GM12875 (cell line): ENCODE measurements around the gene TBX21.
A peak's percentile ranks its signal among the peaks of the same experiment; 100 is the strongest.

ENCODE experiments used
- H3K4me3 ChIP-seq: one replicate; pipeline ENCODE4 v1.5.1; 2011; ENCODE audit warnings: low read depth, low read length, control low read depth
- CTCF ChIP-seq: IDR thresholded peaks from 2 replicates; pipeline ENCODE4 v1.5.1; 2011; ENCODE audit warnings: low read depth, mild to moderate bottlenecking, control low read depth, inconsistent platforms, low read length, moderate library complexity, borderline replicate concordance; ENCODE audit not compliant: insufficient read depth

TBX21 gene

DNA sequence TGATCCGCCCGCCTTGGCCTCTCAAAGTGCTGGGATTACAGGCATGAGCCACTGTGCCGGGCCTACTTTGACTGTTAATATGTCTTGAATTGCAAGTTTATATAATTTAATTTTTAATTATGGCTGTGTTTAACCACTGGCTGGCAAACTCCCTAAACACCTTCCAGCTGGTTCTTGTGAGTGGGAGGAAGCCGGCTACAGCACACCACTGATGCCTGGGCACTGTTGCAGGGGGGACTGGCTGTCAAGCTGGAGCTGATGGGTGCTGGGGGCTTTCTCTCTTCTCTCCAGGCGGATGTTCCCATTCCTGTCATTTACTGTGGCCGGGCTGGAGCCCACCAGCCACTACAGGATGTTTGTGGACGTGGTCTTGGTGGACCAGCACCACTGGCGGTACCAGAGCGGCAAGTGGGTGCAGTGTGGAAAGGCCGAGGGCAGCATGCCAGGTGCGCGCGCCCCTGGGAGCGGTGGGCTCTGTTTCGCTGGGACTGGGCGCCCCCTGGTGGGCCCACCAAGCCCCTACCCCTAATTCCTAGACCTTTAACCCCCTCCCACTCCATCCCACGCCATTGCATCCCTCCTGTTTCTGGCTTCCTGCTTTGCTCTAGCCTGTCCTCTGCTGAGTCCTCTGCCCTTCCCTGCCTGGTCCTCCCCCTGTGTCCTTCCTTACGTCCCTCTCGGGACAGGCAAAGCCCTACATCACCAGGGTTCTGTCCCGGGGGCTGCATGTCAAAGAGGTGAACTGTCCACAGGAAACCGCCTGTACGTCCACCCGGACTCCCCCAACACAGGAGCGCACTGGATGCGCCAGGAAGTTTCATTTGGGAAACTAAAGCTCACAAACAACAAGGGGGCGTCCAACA is 9.5 kb downstream of the TBX21 start:
- peak; percentile 69 for TF ChIP-seq CTCF
- no peak overlapping the region for H3K4me3 ChIP-seq

- H3K4me3 ChIP-seq, result no peak overlapping the region
- no peak for TF ChIP-seq CTCF
Observed at GRCh38 chr17:47744168-47745036, 11.4 kb downstream of the TBX21 start.

GRCh38 chr17:47745037-47745380 is 12.0 kb downstream of the TBX21 start:
- no peak overlapping the region for H3K4me3 ChIP-seq
- no peak for TF ChIP-seq CTCF

DNA sequence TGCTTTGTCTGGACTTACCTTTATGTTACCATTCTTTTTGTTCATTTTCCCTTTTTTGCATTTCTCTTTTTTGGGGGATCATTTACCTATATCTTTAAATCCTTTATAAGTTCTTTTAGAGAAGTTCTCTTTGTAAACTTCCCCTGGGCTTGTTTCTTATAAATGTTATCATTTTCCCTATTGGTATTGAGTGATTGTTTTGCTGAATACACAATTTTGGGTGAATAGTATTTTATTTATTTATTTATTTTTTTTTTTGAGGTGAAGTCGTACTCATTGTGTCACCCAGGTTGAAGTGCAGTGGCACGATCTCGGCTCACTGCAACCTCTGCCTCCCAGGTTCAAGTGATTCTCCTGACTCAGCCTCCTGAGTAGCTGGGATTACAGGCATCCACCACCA is 18.4 kb downstream of the TBX21 start:
- no peak for TF ChIP-seq CTCF
- H3K4me3 ChIP-seq, result no peak overlapping the region

- TF ChIP-seq CTCF, result no peak
- no peak overlapping the region for H3K4me3 ChIP-seq
Observed at GRCh38 chr17:47757386-47757785, 24.4 kb downstream of the TBX21 start.

DNA sequence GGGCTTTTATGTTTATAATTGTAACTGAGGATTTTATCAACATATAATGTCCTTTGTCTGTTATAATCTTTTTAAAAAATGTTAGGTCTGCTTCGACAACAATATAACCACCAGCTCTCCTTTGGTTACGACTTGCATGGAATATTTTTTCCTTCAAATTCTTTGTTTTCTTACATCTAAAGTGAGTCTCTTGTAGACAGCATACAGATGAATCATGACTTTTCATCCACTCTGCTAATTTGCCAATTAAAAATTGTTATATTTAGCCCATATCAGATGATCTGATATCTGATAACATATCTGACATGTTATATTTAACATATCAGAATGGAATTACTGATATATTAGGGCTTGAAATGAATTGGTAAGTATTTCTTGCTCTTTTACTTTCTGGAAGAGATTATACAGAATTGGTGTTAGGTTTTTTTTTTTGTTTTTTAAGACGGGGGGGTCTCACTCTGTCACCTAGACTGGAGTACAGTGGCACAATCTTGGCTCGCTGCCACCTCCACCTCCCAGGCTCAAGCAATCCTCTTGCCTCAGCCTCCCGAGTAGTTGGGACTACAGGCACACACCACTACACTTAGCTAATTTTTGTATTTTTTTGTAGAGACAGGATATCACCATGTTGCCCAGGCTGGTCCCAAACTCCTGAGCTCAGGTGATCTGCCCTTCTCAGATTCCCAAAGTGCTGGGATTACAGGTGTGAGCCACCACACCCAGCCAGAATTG is 27.5 kb downstream of the TBX21 start:
- no peak for TF ChIP-seq CTCF

More for the DNA sequence above, 27.5 kb downstream of the TBX21 start:
- no peak overlapping the region for H3K4me3 ChIP-seq
